Measurements from ENCODE around the gene PXT1. TPM values are rescaled to one million over a fixed set of nuclear protein-coding genes. Genes with fewer than 3 reads are reported as not detected.

Gene PXT1
- total RNA-seq, 1 donor: under 0.01 TPM

DNA sequence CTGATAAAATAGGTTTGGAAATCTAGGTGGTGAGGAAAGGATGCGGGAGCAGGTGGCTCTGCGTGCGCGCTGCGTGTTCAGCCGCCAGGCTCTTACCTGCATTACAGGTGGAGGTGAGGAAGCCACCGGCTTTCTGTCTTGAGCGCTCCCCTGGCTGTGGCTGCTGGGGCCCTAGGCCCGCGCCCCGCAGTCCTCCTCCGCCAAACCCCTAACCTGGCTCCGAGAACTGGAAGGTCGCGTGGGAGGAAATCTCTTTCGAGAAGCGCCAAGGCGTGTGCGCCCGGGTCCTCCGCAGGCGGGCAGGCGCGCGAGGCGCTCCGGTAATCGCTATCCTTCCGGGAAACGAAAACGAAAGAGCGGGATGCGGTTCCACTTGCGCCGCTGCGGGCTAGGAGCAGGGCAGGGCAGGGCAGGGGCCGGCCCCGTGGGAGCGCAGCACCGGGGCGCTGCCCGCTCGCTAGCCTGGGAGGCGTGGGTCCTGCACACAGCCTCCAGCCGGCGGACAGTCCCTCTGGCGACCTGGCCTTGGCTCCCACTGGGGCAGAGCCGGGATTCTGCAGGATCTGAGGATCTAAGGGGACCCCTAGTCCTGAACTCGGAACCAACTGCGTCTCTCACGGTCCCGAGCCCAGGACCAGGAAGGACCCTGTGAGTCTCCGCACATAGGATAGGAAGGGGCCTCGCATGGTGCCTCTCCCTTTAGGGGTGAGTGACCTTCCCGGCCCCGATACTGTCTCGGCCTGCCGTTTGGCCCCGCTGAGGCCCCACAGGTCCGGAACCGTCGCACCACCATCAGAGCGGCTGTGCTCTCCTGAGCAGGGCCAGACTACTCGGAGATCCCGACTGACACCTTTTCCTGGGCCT is 55.0 kb downstream of the PXT1 start, which contains the start of gene ETV7:
ETV7 (minus strand) TSS at position 230 of the 864 bp plus-strand sequence; CDS start at position 102, 128 bp downstream.
- DNase-seq (ENCODE audit: insufficient read length, low spot score, missing footprints): peak; percentile 91
- Histone ChIP-seq H3K27ac (ENCODE audit: low read depth, low read length) (peak within 1 kb of the TSS; percentile 83), H3K4me1 (ENCODE audit: insufficient read depth, low read length) (peaks cover 12% of the 10 kb centered on the region)

DNA sequence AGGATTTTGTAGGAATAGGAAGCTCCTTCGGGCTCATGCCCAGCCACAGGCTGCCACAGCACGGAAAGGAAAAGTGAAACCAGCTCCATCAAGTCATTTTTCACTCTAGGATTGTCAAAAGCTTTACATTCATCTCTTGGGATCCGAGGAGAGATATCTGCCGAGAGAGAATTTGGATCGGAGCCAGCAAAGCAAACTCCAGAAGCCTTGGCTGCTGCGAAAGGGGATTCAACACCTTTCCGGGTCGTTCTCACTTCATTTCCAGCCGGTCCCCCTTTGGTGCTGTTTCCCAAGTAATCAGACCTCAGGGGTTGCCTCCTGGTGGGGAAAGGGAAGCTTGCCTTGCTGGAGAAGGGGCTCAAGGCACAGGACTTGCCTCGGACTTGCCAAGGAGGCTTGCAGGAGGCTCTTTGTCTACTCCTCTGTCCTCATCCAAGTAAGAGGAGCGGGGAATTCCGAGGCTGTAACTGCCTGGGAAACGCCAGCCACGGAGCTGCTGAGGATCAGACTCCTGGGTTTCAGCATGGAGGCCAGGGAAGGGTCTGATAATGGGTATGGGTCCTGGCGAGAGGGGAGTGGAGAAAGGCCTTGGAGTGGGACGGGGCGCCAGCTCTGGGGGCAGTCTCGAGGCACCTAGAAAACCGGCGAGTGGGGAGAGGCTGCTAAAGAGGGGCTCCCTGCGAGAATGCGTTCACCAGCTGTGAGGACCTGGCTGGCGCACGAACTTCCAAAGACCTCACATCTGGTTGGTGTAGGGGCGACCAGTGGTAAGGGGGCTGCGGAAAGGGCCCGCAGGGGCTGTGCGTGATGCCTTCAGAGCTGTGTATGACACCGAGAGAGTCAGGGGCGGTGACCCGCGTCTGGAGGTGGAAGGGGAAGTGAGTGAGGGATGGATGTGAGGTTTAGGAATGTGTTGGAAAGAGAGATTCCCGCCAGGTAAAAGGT is 55.9 kb downstream of the PXT1 start:
- no peaks in the 10 kb centered on the region for H3K79me2 ChIP-seq (ENCODE audit: insufficient read depth, low read length)
- no peaks in the 10 kb centered on the region for H4K20me1 ChIP-seq (ENCODE audit: insufficient read depth, low read length)
- H3K4me1 ChIP-seq (ENCODE audit: insufficient read depth, low read length): peaks cover 12% of the 10 kb centered on the region
- peak overlapping the region; percentile 82 for H3K4me3 ChIP-seq (ENCODE audit: insufficient read depth, low read length)
- H3K4me2 ChIP-seq (ENCODE audit: insufficient read depth, low read length): peak overlapping the region; percentile 93
- H3K27me3 ChIP-seq (ENCODE audit: insufficient read depth, low read length): no peaks in the 10 kb centered on the region
- H3K36me3 ChIP-seq (ENCODE audit: insufficient read depth, low read length): no peaks in the 10 kb centered on the region
- H3K27ac ChIP-seq (ENCODE audit: low read depth, low read length): peak overlapping the region; percentile 83
- peak overlapping the region; percentile 96 for H2AFZ ChIP-seq (ENCODE audit: low read length)
- no peaks in the 10 kb centered on the region for H3K9me3 ChIP-seq (ENCODE audit: low read depth, low read length)
- TF ChIP-seq CTCF (IDR thresholded peaks at IDR 0.05; ENCODE audit: extremely low read depth, low read depth, low read length): peak; percentile 26
- DNase-seq (ENCODE audit: insufficient read length, low spot score, missing footprints): peak; percentile 91

More for the DNA sequence above, 55.0 kb downstream of the PXT1 start, which contains the start of gene ETV7:
- Histone ChIP-seq H4K20me1 (ENCODE audit: insufficient read depth, low read length) (no peaks in the 10 kb centered on the region), H3K9me3 (ENCODE audit: low read depth, low read length) (no peaks in the 10 kb centered on the region), H2AFZ (ENCODE audit: low read length) (peak within 1 kb of the TSS; percentile 96), H3K36me3 (ENCODE audit: insufficient read depth, low read length) (no peaks in the 10 kb centered on the region), H3K79me2 (ENCODE audit: insufficient read depth, low read length) (no peaks in the 10 kb centered on the region), H3K4me3 (ENCODE audit: insufficient read depth, low read length) (peak within 1 kb of the TSS; percentile 82), H3K4me2 (ENCODE audit: insufficient read depth, low read length) (peak within 1 kb of the TSS; percentile 93), H3K27me3 (ENCODE audit: insufficient read depth, low read length) (peaks cover 2% of the 10 kb centered on the region)
- TF ChIP-seq CTCF (IDR thresholded peaks at IDR 0.05; ENCODE audit: extremely low read depth, low read depth, low read length): no peak

- no peaks in the 10 kb centered on the region for H3K79me2 ChIP-seq (ENCODE audit: insufficient read depth, low read length)
- H2AFZ ChIP-seq (ENCODE audit: low read length): no peak overlapping the region
- H3K4me1 ChIP-seq (ENCODE audit: insufficient read depth, low read length): peaks cover 12% of the 10 kb centered on the region
- no peak overlapping the region for H3K4me2 ChIP-seq (ENCODE audit: insufficient read depth, low read length)
- H4K20me1 ChIP-seq (ENCODE audit: insufficient read depth, low read length): no peaks in the 10 kb centered on the region
- TF ChIP-seq CTCF (IDR thresholded peaks at IDR 0.05; ENCODE audit: extremely low read depth, low read depth, low read length): no peak
- no peak overlapping the region for H3K4me3 ChIP-seq (ENCODE audit: insufficient read depth, low read length)
- DNase-seq (ENCODE audit: insufficient read length, low spot score, missing footprints): no peak
- H3K36me3 ChIP-seq (ENCODE audit: insufficient read depth, low read length): no peaks in the 10 kb centered on the region
- H3K9me3 ChIP-seq (ENCODE audit: low read depth, low read length): no peaks in the 10 kb centered on the region
- H3K27ac ChIP-seq (ENCODE audit: low read depth, low read length): no peak overlapping the region
- no peaks in the 10 kb centered on the region for H3K27me3 ChIP-seq (ENCODE audit: insufficient read depth, low read length)
These were observed 58.6 kb downstream of the PXT1 start for GRCh38 chr6:36384095-36384494.

All from osteoblast (primary cell).